ENCODE measurements around the gene TMEM14C.

- TF ChIP-seq CTCF (IDR thresholded peaks at IDR 0.05 in 8 of 11, conservative IDR thresholded peaks at IDR 0.05 in 3 of 11) (no peak), POLR2A (IDR thresholded peaks at IDR 0.05) (no peak)
These were observed 20.6 kb downstream of the TMEM14C start for GRCh38 chr6:10743515-10743914.

Measured in spleen (tissue), 7 donors.